Lung microvascular endothelial cell (primary cell): ENCODE measurements around the gene RNF168. TPM values are rescaled to one million over a fixed set of nuclear protein-coding genes. Genes with fewer than 3 reads are reported as not detected.

Experiments
- total RNA-seq: library from RNA; depleted of rRNA; stranded (reverse); fragments of >200 nt; gene quantifications from 2 replicates; pipeline ENCODE4 v1.2.1, GENCODE V29; 2014

Gene RNF168
- total RNA-seq, 1 donor from 2014 or later = 18.5 TPM

Other genes starting within 250 kb of the RNF168 start
- gene PCYT1A, start 216.0 kb downstream of the RNF168 start, total RNA-seq = 39.7 and 43.8 TPM in 2 replicates
- 5.9 and 6.7 TPM in 2 replicates for gene DYNLT2B, start 185.5 kb downstream of the RNF168 start, total RNA-seq
- gene TM4SF19, start 165.4 kb downstream of the RNF168 start, total RNA-seq = 0.22 TPM in 1 of 2 replicates, not detected in the other
- gene UBXN7, start 71.3 kb downstream of the RNF168 start, total RNA-seq = 15.1 and 15.3 TPM in 2 replicates
- not detected in 2 replicates for gene SMCO1, start 11.6 kb upstream of the RNF168 start, total RNA-seq
- gene WDR53, start 64.8 kb upstream of the RNF168 start, total RNA-seq = 5.2 and 7.3 TPM in 2 replicates
- 9.2 and 11.5 TPM in 2 replicates for gene FBXO45, start 64.9 kb upstream of the RNF168 start, total RNA-seq
- 4.8 and 5.7 TPM in 2 replicates for gene NRROS, start 135.9 kb upstream of the RNF168 start, total RNA-seq
- gene CEP19, start 208.5 kb upstream of the RNF168 start, total RNA-seq = 3.7 and 5.6 TPM in 2 replicates
- gene PIGX, start 208.6 kb upstream of the RNF168 start, total RNA-seq = 17.9 and 24.6 TPM in 2 replicates
- 47.9 and 55.6 TPM in 2 replicates for gene PAK2, start 236.1 kb upstream of the RNF168 start, total RNA-seq